Thoracic aorta (tissue), 2 donors: ENCODE measurements around the gene CNOT9. TPM values are rescaled to one million over a fixed set of nuclear protein-coding genes. Genes with fewer than 3 reads are reported as not detected.
A peak's percentile ranks its signal among the peaks of the same experiment; 100 is the strongest.

ENCODE experiments used
- ATAC-seq: fragments of 150-250 bp; one replicate; pipeline ENCODE4 v1.8.0; 2017; ENCODE audit warnings: low read depth; ENCODE audit not compliant: insufficient number of reproducible peaks, low FRiP score
- DNase-seq: peaks from one replicate; pipeline ENCODE4 v3.0.0-alpha.2; 2020; ENCODE audit warnings: low spot score
- H3K27ac ChIP-seq, 2 donors: fragments of 200-600 bp; sonication (generic); 1 replicate in 1 of 2; 2 replicates in 1 of 2; pipeline ENCODE4 v1.5.1; 2016; ENCODE audit warnings: mild to moderate bottlenecking in 2 of 2, moderate library complexity in 2 of 2
- H3K27me3 ChIP-seq: fragments of 200-600 bp; sonication (generic); replicated peaks from 2 replicates; pipeline ENCODE4 v1.6.0; 2016; ENCODE audit warnings: mild to moderate bottlenecking; ENCODE audit not compliant: insufficient read depth
- H3K36me3 ChIP-seq: fragments of 200-600 bp; sonication (generic); one replicate; pipeline ENCODE4 v1.5.1; 2016
- H3K4me1 ChIP-seq, 2 donors: fragments of 200-600 bp; sonication (generic); 1 replicate in 1 of 2; 2 replicates in 1 of 2; pipeline versions ENCODE4 v1.5.1 to v1.6.0; 2016; ENCODE audit warnings: low read depth in 2 of 2, mild to moderate bottlenecking in 1 of 2; ENCODE audit not compliant: control insufficient read depth in 1 of 2
- H3K4me3 ChIP-seq: fragments of 200-600 bp; sonication (generic); 2 replicates; pipeline ENCODE4 v1.5.1; 2016; ENCODE audit warnings: mild to moderate bottlenecking
- H3K9me3 ChIP-seq: fragments of 200-600 bp; sonication (generic); 2 replicates; pipeline ENCODE4 v1.5.1; 2016
- CTCF ChIP-seq: fragments of 200-600 bp; sonication (generic); IDR thresholded peaks from one replicate; pipeline ENCODE4 v1.5.1; 2019; ENCODE audit warnings: antibody characterized with exemption
- total RNA-seq, 2 donors: library from RNA; depleted of rRNA; stranded (reverse); fragments of >200 nt; gene quantifications; one replicate each; pipeline versions ENCODE4 v1.1.0 to v1.2.3, GENCODE V29; 2016

CNOT9 gene
- total RNA-seq, 2 donors from 2014 or later: 33.7 to 59.5 TPM

DNA sequence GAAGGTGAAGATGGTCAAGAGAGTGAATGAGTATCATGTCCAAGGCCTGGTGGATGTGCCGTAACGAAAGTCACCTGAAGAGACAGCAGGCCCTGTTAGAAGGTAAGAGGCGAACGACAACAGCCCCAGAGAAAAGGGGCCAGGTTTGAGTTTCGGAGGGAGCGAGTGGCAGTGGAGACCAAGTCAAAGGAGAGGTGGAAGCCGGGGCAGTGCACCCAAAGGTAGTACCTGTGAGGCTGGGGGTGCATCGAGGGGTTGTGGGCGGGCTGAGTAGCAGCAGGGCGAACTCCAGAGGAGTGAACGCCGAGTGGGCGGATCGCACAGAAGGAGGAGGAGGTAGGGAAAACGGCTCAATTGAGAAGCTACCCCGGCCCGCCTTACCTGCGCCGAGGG, 846 bp upstream of the CNOT9 start:
- Histone ChIP-seq H3K27ac (peak overlapping the region; percentile 84 to 90), H3K27me3 (no peaks in the 10 kb centered on the region), H3K4me3 (peak overlapping the region; percentile 89), H3K36me3 (peaks cover 3% of the 10 kb centered on the region), H3K9me3 (no peaks in the 10 kb centered on the region), H3K4me1 (peaks cover 24 to 31% of the 10 kb centered on the region in 2 donors)
- ATAC-seq: peak; percentile 2
- DNase-seq: no peak
- TF ChIP-seq CTCF: no peak

- ATAC-seq (peak; percentile 11), DNase-seq (peak; percentile 10)
- peaks cover 24 to 31% of the 10 kb centered on the region in 2 donors for H3K4me1 ChIP-seq
- TF ChIP-seq CTCF: no peak
- peak overlapping the region; percentile 89 for H3K4me3 ChIP-seq
- H3K9me3 ChIP-seq: no peaks in the 10 kb centered on the region
- H3K36me3 ChIP-seq: no peaks in the 10 kb centered on the region
- no peaks in the 10 kb centered on the region for H3K27me3 ChIP-seq
- peak overlapping the region; percentile 83 to 90 for H3K27ac ChIP-seq
Measured at GRCh38 chr2:218569038-218569431, 396 bp downstream of the CNOT9 start.

DNA sequence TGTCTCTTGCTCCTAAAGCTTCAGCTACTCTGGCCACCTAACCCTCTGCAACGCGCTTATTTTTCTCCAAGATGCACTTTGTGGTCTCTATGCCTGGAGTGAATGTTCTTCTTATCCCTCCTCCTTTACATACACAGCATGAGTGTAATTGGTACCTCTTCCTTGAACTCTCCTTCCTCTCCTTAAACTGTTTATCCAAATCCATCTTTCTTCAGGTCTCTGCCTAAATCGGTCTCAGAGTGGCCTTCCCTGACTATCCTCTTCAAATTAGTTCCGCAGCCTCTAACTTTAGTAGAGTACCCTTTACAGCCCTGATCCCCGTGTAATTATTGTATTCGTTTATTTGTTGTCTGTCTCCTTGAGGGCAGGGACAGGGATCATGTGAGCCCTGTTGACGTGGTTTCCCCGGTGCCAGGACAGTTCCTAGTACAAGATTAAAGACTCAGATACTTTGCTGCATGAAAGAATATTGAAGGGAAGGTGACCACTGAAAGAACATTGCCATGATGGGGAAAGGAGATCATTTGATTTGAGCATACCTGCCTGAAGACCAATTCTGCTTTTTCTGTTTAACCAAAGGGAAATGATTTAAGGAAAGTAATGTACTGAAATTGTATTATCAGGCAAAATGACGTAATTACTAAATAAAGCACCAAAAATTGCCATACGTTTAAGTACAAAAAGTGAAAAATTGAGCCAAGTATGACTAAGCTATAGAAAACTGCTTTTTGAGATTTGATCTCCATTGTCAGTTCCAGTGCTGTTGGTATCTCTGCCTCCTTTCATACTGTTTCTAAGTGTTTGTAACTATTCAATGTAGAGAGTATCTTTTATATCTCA, 1.2 kb downstream of the CNOT9 start:
- H3K27ac ChIP-seq: peak overlapping the region; percentile 83 to 90
- TF ChIP-seq CTCF: no peak
- no peak for DNase-seq
- H3K4me1 ChIP-seq: peaks cover 24 to 31% of the 10 kb centered on the region in 2 donors
- H3K36me3 ChIP-seq: peaks cover 3% of the 10 kb centered on the region
- H3K9me3 ChIP-seq: no peaks in the 10 kb centered on the region
- ATAC-seq: no peak
- peak overlapping the region; percentile 89 for H3K4me3 ChIP-seq
- H3K27me3 ChIP-seq: no peaks in the 10 kb centered on the region

DNA sequence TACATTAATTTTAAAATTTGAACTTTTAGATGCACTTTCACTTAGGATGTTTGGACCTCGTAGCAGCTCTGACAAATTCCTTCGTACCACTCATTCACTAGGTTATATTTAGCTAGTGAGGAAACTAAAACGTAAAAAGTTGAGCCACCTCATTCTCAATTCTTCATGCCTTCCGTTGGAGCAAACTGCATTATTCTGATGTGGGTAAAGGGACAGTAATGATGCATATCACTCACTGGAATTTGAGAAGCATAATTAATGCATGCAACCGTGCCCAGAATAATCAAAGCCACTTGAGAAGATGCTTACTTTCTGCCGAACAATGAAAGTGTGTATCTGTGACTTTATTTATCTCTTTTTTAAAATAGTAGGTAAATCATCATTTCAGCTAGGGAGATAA, 2.2 kb downstream of the CNOT9 start:
- ATAC-seq: no peak
- Histone ChIP-seq H3K4me1 (peaks cover 24 to 31% of the 10 kb centered on the region in 2 donors), H3K4me3 (peak overlapping the region; percentile 89), H3K36me3 (peaks cover 3% of the 10 kb centered on the region), H3K27me3 (no peaks in the 10 kb centered on the region), H3K9me3 (no peaks in the 10 kb centered on the region), H3K27ac (peak overlapping the region in 1 of 2 donors; percentile 90)
- DNase-seq: no peak
- TF ChIP-seq CTCF: no peak

DNA sequence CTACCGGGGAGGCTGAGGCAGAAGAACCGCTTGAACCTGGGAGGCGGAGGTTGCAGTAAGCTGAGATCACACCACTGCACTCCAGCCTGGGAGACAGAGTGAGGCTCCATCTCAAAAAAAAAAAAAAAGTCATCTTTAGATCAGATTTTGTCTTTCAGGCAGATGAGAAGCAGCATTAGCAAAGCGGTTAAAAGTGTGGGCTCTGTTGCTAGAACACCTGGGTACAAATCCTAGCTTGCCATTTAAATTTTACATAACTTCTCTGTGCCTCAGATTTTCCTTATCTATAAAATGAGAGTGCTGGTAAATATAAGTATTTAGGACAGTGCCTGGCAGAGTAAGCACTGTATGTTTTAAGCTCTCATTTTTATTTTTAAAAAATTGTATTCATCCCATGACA, 8.2 kb downstream of the CNOT9 start:
- Histone ChIP-seq H3K27me3 (no peaks in the 10 kb centered on the region), H3K36me3 (peaks cover 8% of the 10 kb centered on the region), H3K9me3 (no peaks in the 10 kb centered on the region), H3K4me1 (peaks cover 0 to 4% of the 10 kb centered on the region in 2 donors), H3K27ac (no peak overlapping the region), H3K4me3 (no peak overlapping the region)
- no peak for TF ChIP-seq CTCF
- no peak for ATAC-seq
- no peak for DNase-seq
